ENCODE results near the gene TSPAN9. TPM values are rescaled to one million over a fixed set of nuclear protein-coding genes. Genes with fewer than 3 reads are reported as not detected.

TSPAN9 gene
- total RNA-seq, 4 donors from 2014 or later: 23.4 to 43.3 (median 29.4) TPM

GRCh38 chr12:3185260-3185870, 108.2 kb downstream of the TSPAN9 start:
- no peak for DNase-seq (ENCODE audit: low spot score)
- TF ChIP-seq, protein P1, sequence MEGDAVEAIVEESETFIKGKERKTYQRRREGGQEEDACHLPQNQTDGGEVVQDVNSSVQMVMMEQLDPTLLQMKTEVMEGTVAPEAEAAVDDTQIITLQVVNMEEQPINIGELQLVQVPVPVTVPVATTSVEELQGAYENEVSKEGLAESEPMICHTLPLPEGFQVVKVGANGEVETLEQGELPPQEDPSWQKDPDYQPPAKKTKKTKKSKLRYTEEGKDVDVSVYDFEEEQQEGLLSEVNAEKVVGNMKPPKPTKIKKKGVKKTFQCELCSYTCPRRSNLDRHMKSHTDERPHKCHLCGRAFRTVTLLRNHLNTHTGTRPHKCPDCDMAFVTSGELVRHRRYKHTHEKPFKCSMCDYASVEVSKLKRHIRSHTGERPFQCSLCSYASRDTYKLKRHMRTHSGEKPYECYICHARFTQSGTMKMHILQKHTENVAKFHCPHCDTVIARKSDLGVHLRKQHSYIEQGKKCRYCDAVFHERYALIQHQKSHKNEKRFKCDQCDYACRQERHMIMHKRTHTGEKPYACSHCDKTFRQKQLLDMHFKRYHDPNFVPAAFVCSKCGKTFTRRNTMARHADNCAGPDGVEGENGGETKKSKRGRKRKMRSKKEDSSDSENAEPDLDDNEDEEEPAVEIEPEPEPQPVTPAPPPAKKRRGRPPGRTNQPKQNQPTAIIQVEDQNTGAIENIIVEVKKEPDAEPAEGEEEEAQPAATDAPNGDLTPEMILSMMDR (IDR thresholded peaks at IDR 0.05): no peak
- no peak for ATAC-seq (ENCODE audit: low FRiP score)

GRCh38 chr12:3186546-3187215, 109.5 kb downstream of the TSPAN9 start:
- ATAC-seq (ENCODE audit: low FRiP score): no peak
- TF ChIP-seq, protein P1 (IDR thresholded peaks at IDR 0.05): no peak
- DNase-seq (ENCODE audit: low spot score): no peak

GRCh38 chr12:3187846-3188770, 110.9 kb downstream of the TSPAN9 start:
- no peak for ATAC-seq (ENCODE audit: low FRiP score)
- TF ChIP-seq, protein P1 (IDR thresholded peaks at IDR 0.05): no peak
- DNase-seq (ENCODE audit: low spot score): no peak

DNA sequence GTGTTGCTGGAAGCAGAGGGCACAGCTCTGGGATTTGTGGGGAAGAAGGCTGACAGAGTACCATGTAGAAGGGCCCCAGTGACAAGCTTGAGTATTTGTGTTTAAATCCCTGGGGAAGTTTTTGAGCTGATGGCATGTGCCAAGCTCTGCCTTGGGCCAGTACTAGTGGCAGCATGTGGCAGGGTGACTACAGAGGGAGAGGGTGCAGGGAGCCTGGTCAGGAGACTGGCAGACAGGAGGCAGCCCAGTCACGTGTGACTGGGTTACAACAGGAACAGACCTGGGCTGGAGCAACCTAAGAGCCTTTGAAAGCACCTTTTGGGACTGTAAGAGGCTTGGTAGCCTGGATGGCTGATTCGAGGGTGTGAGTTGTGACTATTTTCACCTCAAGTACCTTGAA, 112.1 kb downstream of the TSPAN9 start:
- no peak for ATAC-seq (ENCODE audit: low FRiP score)
- no peak for DNase-seq (ENCODE audit: low spot score)
- TF ChIP-seq, protein P1 (IDR thresholded peaks at IDR 0.05): no peak

- no peak for DNase-seq (ENCODE audit: low spot score)
- TF ChIP-seq, protein P1 (IDR thresholded peaks at IDR 0.05): no peak
- no peak for ATAC-seq (ENCODE audit: low FRiP score)
Observed at GRCh38 chr12:3190101-3190500, 112.9 kb downstream of the TSPAN9 start.

DNA sequence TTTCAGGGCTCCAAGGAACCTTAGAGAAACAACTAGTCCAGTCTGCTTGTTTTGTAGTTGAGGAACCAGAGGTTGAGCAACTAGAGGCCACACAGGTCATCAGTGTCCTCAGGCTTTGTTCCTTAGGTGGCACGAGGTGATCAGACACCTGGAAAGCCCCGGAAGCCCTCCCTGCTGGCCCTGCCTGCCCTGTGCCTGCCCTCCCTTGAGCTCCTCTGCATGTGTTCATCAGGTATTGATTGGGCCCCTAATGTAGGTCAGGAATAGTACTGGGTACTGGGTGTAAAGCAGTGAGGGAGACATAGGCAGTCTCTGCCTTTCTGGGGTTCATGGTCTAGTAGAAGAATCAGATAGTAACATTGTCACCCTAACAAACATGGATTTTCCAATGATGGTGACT, 114.3 kb downstream of the TSPAN9 start:
- TF ChIP-seq, protein P1 (IDR thresholded peaks at IDR 0.05): no peak
- ATAC-seq (ENCODE audit: low FRiP score) (no peak), DNase-seq (ENCODE audit: low spot score) (no peak)

Data from omental fat pad (tissue), 4 donors.